Measurements from ENCODE around the gene ODAM. TPM values are rescaled to one million over a fixed set of nuclear protein-coding genes. Genes with fewer than 3 reads are reported as not detected.
"Not testable (repeated sequence)": the region's sequence is repeated elsewhere in the genome, so short reads cannot be mapped to it uniquely, and the experiment has no call there.

Gene ODAM
- total RNA-seq, 4 donors from 2014 or later = not detected

GRCh38 chr4:70225824-70226223 is 30.3 kb downstream of the ODAM start, which contains the start of gene FDCSP:
Gene FDCSP (plus strand): TSS chr4:70226124. CDS start chr4:70231195, 5,071 bp downstream.
- DNase-seq (ENCODE audit: low spot score in 2 of 2) = no peak
- Histone ChIP-seq H3K27me3 (no peaks in the 10 kb centered on the region), H3K27ac (no peak within 1 kb of the TSS), H3K4me1 (no peaks in the 10 kb centered on the region), H3K4me3 (no peak within 1 kb of the TSS), H3K9me3 (no peaks in the 10 kb centered on the region), H3K36me3 (no peaks in the 10 kb centered on the region)
- 67% methylated on average over 2 of the region's 2 CpGs for WGBS
- TF ChIP-seq POLR2A (IDR thresholded peaks at IDR 0.05) = no peak

- no peaks in the 10 kb centered on the region for H3K36me3 ChIP-seq
- H3K9me3 ChIP-seq = no peaks in the 10 kb centered on the region
- H3K27ac ChIP-seq = no peak overlapping the region
- no peak overlapping the region for H3K4me3 ChIP-seq
- WGBS = 85% methylated on average over 1 of the region's 1 CpG
- no peaks in the 10 kb centered on the region for H3K27me3 ChIP-seq
- TF ChIP-seq CTCF (IDR thresholded peaks at IDR 0.05) (no peak), EP300 (IDR thresholded peaks at IDR 0.05) (no peak), POLR2AphosphoS5 (IDR thresholded peaks at IDR 0.05) (no peak), POLR2A (IDR thresholded peaks at IDR 0.05) (no peak)
- no peaks in the 10 kb centered on the region for H3K4me1 ChIP-seq
- no peak for DNase-seq (ENCODE audit: low spot score in 2 of 2)
These were observed 40.6 kb downstream of the ODAM start for GRCh38 chr4:70236125-70236524.

GRCh38 chr4:70239131-70239883 is 43.8 kb downstream of the ODAM start:
- whole genome bisulfite sequencing = 34% methylated on average over 3 of the region's 3 CpGs
- H3K9me3 ChIP-seq = no peaks in the 10 kb centered on the region

GRCh38 chr4:70239884-70240591 is 44.5 kb downstream of the ODAM start:
- Histone ChIP-seq H3K27me3 (no peaks in the 10 kb centered on the region), H3K4me3 (no peak overlapping the region), H3K4me1 (no peaks in the 10 kb centered on the region), H3K36me3 (no peaks in the 10 kb centered on the region), H3K27ac (no peak overlapping the region), H3K9me3 (no peaks in the 10 kb centered on the region)
- TF ChIP-seq CTCF (IDR thresholded peaks at IDR 0.05) = no peak
- TF ChIP-seq POLR2A (IDR thresholded peaks at IDR 0.05) = no peak
- no peak for DNase-seq (ENCODE audit: low spot score in 2 of 2)
- WGBS = 76% methylated on average over 5 of the region's 5 CpGs

More at GRCh38 chr4:70239131-70239883, 43.8 kb downstream of the ODAM start:
- no peak for DNase-seq (ENCODE audit: low spot score in 2 of 2)
- no peak for TF ChIP-seq POLR2A (IDR thresholded peaks at IDR 0.05)
- TF ChIP-seq EP300 (IDR thresholded peaks at IDR 0.05) = no peak
- no peak for TF ChIP-seq CTCF (IDR thresholded peaks at IDR 0.05)
- no peak for TF ChIP-seq POLR2AphosphoS5 (IDR thresholded peaks at IDR 0.05)
- Histone ChIP-seq H3K27me3 (no peaks in the 10 kb centered on the region), H3K27ac (no peak overlapping the region), H3K4me1 (no peaks in the 10 kb centered on the region), H3K36me3 (no peaks in the 10 kb centered on the region), H3K4me3 (no peak overlapping the region)

- H3K4me1 ChIP-seq; H3K27me3 ChIP-seq; H3K27ac ChIP-seq; H3K9me3 ChIP-seq; H3K36me3 ChIP-seq; H3K4me3 ChIP-seq; DNase-seq (ENCODE audit: low spot score in 2 of 2): not testable (repeated sequence)
- WGBS = 88% methylated on average over 3 of the region's 3 CpGs
These were observed 46.8 kb downstream of the ODAM start, which contains the start of gene CSN3 for GRCh38 chr4:70242297-70242696. Gene CSN3 (plus strand): TSS chr4:70242597. CDS start chr4:70244820, 2,223 bp downstream.

- TF ChIP-seq POLR2A (IDR thresholded peaks at IDR 0.05) (no peak), EP300 (IDR thresholded peaks at IDR 0.05) (no peak), CTCF (IDR thresholded peaks at IDR 0.05) (no peak)
- WGBS = 64% methylated on average over 4 of the region's 4 CpGs
- no peak overlapping the region for H3K4me3 ChIP-seq
These were observed 47.6 kb downstream of the ODAM start for GRCh38 chr4:70243091-70243490.

More at GRCh38 chr4:70243091-70243490, 47.6 kb downstream of the ODAM start:
- no peak for DNase-seq (ENCODE audit: low spot score in 2 of 2)
- no peaks in the 10 kb centered on the region for H3K9me3 ChIP-seq
- H3K27ac ChIP-seq = no peak overlapping the region
- no peaks in the 10 kb centered on the region for H3K4me1 ChIP-seq
- no peaks in the 10 kb centered on the region for H3K27me3 ChIP-seq
- no peaks in the 10 kb centered on the region for H3K36me3 ChIP-seq
